Measurements from ENCODE around the gene ZMYND8.
A peak's percentile ranks its signal among the peaks of the same experiment; 100 is the strongest.

ZMYND8 gene

GRCh38 chr20:47358672-47359529 is 2.4 kb upstream of the ZMYND8 start:
- DNase-seq (ENCODE audit: low read depth): peak; percentile 97

GRCh38 chr20:47358039-47358671 is 1.7 kb upstream of the ZMYND8 start:
- H3K4me3 ChIP-seq (ENCODE audit: low read length): peak overlapping the region; percentile 44
- TF ChIP-seq, protein P1, sequence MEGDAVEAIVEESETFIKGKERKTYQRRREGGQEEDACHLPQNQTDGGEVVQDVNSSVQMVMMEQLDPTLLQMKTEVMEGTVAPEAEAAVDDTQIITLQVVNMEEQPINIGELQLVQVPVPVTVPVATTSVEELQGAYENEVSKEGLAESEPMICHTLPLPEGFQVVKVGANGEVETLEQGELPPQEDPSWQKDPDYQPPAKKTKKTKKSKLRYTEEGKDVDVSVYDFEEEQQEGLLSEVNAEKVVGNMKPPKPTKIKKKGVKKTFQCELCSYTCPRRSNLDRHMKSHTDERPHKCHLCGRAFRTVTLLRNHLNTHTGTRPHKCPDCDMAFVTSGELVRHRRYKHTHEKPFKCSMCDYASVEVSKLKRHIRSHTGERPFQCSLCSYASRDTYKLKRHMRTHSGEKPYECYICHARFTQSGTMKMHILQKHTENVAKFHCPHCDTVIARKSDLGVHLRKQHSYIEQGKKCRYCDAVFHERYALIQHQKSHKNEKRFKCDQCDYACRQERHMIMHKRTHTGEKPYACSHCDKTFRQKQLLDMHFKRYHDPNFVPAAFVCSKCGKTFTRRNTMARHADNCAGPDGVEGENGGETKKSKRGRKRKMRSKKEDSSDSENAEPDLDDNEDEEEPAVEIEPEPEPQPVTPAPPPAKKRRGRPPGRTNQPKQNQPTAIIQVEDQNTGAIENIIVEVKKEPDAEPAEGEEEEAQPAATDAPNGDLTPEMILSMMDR (conservative IDR thresholded peaks at IDR 0.05; ENCODE audit: low read length): no peak
- DNase-seq (ENCODE audit: low read depth): no peak

More at GRCh38 chr20:47358672-47359529, 2.4 kb upstream of the ZMYND8 start:
- peak overlapping the region; percentile 44 for H3K4me3 ChIP-seq (ENCODE audit: low read length)
- TF ChIP-seq, protein P1 (conservative IDR thresholded peaks at IDR 0.05; ENCODE audit: low read length): no peak

DNA sequence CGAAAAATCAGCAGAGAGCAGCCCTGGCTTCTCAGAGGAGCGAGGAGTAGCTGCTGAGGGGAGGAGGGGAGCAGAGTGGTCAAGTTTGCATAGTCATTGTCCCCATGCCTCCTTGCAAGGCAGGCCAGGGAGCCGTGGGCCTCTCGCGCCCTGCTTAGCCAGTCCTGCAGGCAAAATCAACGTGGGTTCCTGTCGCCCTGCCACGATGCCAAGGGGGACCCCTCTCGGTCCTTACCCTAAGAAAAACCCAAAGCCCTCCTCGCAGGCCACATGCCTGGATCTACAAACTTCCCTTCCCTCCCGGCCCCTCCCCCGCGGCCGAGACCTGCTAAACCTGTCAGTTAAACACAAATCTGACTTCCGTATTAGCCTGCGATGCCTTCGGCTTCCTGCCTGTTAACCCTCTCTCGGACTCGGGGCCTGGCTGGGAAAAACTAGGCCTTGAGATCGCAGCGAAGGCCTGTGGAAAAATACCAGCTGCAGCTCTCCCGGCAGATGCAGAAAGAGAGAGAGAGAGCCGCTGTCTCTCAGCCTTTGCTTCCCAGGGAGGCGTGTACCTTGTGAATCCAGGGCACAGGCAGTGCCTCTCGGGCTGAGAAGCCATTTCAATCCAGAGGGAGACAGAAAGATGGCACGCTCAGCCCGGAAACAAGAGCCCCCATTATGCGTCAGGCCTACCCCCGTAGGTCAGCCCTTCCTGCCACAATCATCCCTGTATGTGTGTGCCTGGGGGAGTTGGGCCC is 968 bp upstream of the ZMYND8 start:
- peak; percentile 93 for DNase-seq (ENCODE audit: low read depth)
- TF ChIP-seq, protein P1 (conservative IDR thresholded peaks at IDR 0.05; ENCODE audit: low read length): no peak
- H3K4me3 ChIP-seq (ENCODE audit: low read length): peak overlapping the region; percentile 20

GRCh38 chr20:47356220-47356525 is 326 bp downstream of the ZMYND8 start:
- TF ChIP-seq, protein P1 (conservative IDR thresholded peaks at IDR 0.05; ENCODE audit: low read length): no peak
- H3K4me3 ChIP-seq (ENCODE audit: low read length): peak overlapping the region; percentile 40
- DNase-seq (ENCODE audit: low read depth): no peak

DNA sequence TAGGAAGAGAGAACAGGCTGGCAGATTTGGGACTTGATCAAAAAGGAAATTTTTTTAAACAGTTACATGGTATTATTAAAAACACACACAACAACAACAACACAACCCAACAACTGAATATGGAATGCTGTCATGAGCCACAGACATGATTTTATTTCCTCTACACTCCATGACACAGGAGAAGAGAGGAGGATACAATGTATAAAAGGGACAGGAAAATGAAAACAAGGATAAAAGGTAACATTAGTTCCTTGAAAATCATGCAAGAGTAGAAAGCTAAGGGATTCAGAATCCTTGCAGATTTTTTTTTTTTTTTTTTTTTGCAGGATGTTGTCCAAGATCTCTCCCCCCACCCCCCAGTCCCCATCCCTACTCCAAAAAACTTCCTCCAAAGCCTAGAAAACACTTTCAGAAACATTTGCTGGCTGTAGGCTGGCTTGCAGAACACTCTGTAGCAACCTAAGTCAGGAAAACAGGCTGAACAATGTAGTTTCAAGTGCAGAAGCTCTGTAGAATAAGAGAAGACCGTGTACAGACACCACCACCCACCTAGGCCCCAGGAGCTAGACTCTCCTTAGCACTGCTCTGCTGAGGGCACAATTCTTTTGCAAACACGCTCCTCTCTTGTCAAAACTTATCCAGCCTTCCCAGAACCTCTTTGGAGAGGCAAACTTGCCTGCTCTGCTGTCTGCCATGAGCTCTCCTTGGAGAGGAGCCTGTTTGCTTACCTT is 845 bp downstream of the ZMYND8 start:
- TF ChIP-seq, protein P1 (conservative IDR thresholded peaks at IDR 0.05; ENCODE audit: low read length): no peak
- DNase-seq (ENCODE audit: low read depth): no peak

DNA sequence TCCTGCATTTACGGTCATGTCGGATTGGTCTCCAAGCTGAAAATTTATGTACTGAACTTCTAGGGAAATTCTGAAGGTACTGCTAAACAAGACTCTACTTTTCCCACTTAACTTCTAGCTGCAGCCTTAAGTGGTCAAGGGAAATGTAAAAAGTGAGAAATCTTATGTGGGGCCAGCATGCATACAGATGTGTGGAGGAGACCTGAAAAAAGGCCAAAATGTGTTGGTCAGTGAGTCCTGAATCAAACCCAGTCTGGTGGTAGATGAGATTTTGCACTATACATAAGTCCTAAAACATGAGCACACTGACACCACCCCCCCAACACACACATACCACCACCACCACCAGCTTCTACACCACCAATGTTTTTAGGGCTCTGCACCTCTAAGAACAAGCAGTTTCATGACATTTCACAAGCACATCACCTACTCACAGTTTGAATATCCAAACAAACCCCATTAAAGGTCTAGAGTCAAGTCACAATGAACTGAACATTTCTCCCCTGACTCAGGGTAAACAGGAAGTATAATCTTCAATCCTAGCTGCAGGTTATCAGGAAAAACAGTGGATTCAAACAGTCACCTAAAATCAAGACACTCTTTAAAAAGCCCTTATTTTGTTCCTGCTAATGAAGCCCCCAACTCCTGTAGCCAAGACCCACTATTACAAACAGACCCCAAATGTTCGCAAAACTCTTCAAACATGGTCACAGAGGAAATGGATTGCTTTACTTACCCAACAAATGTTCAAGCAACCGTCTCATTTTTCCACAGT is 1.6 kb downstream of the ZMYND8 start:
- H3K4me3 ChIP-seq (ENCODE audit: low read length): peak overlapping the region; percentile 26
- DNase-seq (ENCODE audit: low read depth): no peak
- TF ChIP-seq, protein P1 (conservative IDR thresholded peaks at IDR 0.05; ENCODE audit: low read length): no peak

More for the DNA sequence above, 845 bp downstream of the ZMYND8 start:
- H3K4me3 ChIP-seq (ENCODE audit: low read length): peak overlapping the region; percentile 26
